BLaER1 (cell line): ENCODE results near the gene LRATD1.

Experiments
- H3K27ac ChIP-seq: shearing (Covaris generic); formaldehyde crosslinking; 2 replicates; pipeline ENCODE4 v1.8.1; 2022
- H3K27me3 ChIP-seq: shearing (Covaris generic); formaldehyde crosslinking; 2 replicates; pipeline ENCODE4 v1.8.1; 2022
- H3K36me3 ChIP-seq: shearing (Covaris generic); formaldehyde crosslinking; 2 replicates; pipeline ENCODE4 v1.8.1; 2022
- H3K4me1 ChIP-seq: shearing (Covaris generic); formaldehyde crosslinking; 2 replicates; pipeline ENCODE4 v1.8.1; 2022
- H3K4me2 ChIP-seq: shearing (Covaris generic); formaldehyde crosslinking; 2 replicates; pipeline ENCODE4 v1.8.1; 2022
- H3K4me3 ChIP-seq: shearing (Covaris generic); formaldehyde crosslinking; 2 replicates; pipeline ENCODE4 v1.8.1; 2022
- H3K9ac ChIP-seq: shearing (Covaris generic); formaldehyde crosslinking; 2 replicates; pipeline ENCODE4 v1.8.1; 2022
- H3K9me3 ChIP-seq: shearing (Covaris generic); formaldehyde crosslinking; 2 replicates; pipeline ENCODE4 v1.8.1; 2022
- H4K20me1 ChIP-seq: shearing (Covaris generic); formaldehyde crosslinking; 2 replicates; pipeline ENCODE4 v1.8.1; 2022
- Cebpa-rat ChIP-seq: shearing (Covaris generic); IDR thresholded peaks from 2 replicates; pipeline ENCODE4 v1.8.1; 2022

The LRATD1 gene

DNA sequence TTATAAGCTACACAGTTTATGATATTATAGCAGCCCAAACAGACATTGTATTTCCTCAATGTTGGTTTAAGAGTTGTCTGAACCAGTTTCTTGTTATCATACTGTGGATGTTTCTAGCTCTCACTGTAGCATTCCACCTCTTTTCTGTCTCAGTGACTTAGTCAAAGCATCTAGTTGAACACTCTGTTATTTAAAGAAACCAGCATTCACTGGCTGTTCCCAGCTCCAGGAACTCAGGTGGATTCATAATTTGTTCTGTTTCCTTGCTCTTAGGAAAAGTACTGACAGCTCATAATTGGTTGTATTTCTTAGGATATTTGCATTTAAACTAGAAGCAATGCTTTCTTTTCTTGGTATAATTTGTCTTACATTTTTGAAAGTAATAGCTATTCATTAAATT is 17.5 kb downstream of the LRATD1 start:
- Histone ChIP-seq H4K20me1 (no peaks in the 10 kb centered on the region), H3K4me2 (no peak overlapping the region), H3K27me3 (no peaks in the 10 kb centered on the region), H3K9ac (no peak overlapping the region), H3K4me3 (no peak overlapping the region), H3K36me3 (no peaks in the 10 kb centered on the region), H3K4me1 (peaks cover 9% of the 10 kb centered on the region), H3K9me3 (no peaks in the 10 kb centered on the region), H3K27ac (no peak overlapping the region)
- no peak for TF ChIP-seq Cebpa-rat

DNA sequence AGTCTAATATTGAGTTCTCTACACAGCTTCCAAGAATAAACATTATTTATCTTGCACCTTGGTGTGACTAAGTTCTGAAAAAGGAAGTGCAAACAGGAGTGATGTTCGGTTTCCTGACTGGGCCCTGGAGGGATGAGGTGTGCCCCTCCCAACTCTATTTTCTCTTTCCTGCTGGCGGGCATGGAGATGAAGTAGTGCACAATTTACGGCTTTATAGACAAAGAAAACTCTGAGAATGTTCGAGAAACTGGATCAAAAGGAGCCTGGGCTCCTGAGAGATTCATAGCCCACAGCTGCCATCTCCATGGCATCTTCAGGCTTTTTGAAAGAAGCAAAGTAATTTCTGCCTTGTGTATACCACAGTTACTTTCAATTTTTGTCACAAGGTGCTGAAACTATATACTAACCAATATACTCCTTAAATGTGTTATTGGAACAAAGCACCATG is 22.3 kb downstream of the LRATD1 start:
- Histone ChIP-seq H3K36me3 (no peaks in the 10 kb centered on the region), H3K4me3 (no peak overlapping the region), H3K4me1 (peaks cover 9% of the 10 kb centered on the region), H3K9me3 (no peaks in the 10 kb centered on the region), H3K9ac (no peak overlapping the region), H3K27ac (no peak overlapping the region), H3K27me3 (no peaks in the 10 kb centered on the region), H3K4me2 (peak overlapping the region; percentile 25; the same call in 1 of the 2 replicates), H4K20me1 (no peaks in the 10 kb centered on the region)
- TF ChIP-seq Cebpa-rat = no peak

DNA sequence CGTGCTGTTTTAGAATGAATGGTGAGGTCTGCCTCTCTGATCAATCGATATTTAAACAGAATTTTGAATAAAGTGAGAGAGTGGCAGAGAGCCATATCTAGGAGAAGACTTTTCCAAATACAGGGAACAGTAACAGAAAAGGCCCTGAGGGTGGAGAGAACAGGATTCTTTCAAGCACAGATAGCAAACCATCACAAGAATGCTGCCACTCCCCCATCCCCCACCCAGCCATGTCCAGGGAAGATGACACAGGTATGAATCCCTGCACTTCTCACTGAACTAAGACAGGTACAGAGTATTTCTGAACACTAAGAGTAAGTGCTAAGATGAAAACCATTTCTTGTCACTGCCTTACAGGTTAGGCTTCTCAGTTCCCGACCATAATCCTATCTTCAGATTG is 23.6 kb downstream of the LRATD1 start:
- H3K4me2 ChIP-seq = no peak overlapping the region
- H3K9ac ChIP-seq = no peak overlapping the region
- H3K9me3 ChIP-seq = no peaks in the 10 kb centered on the region
- peaks cover 9% of the 10 kb centered on the region for H3K4me1 ChIP-seq
- H3K4me3 ChIP-seq = no peak overlapping the region
- no peak overlapping the region for H3K27ac ChIP-seq
- no peaks in the 10 kb centered on the region for H3K27me3 ChIP-seq
- no peak for TF ChIP-seq Cebpa-rat
- H3K36me3 ChIP-seq = no peaks in the 10 kb centered on the region
- H4K20me1 ChIP-seq = no peaks in the 10 kb centered on the region

DNA sequence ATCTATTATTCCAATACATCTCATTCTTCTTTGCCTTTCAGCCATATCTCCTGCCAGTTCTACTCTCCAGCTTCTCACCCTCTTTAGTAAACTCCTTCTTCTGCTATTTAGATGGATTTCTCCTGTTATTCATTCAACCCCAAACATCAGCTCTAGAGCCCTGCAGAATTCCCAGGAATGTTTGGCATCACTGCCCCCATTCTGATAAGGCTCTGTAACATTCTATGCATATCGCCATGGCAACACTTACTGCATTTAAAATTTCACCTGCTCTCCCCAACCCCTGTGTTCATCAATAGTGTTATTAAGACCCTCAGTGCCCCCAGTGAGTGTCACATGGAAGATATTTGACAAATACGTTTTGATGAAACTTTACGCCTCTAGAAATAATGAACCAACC is 28.6 kb downstream of the LRATD1 start:
- Histone ChIP-seq H4K20me1 (no peaks in the 10 kb centered on the region), H3K9ac (no peak overlapping the region), H3K4me1 (no peaks in the 10 kb centered on the region), H3K9me3 (no peaks in the 10 kb centered on the region), H3K4me2 (no peak overlapping the region), H3K27me3 (no peaks in the 10 kb centered on the region), H3K4me3 (no peak overlapping the region), H3K27ac (no peak overlapping the region), H3K36me3 (no peaks in the 10 kb centered on the region)
- no peak for TF ChIP-seq Cebpa-rat

DNA sequence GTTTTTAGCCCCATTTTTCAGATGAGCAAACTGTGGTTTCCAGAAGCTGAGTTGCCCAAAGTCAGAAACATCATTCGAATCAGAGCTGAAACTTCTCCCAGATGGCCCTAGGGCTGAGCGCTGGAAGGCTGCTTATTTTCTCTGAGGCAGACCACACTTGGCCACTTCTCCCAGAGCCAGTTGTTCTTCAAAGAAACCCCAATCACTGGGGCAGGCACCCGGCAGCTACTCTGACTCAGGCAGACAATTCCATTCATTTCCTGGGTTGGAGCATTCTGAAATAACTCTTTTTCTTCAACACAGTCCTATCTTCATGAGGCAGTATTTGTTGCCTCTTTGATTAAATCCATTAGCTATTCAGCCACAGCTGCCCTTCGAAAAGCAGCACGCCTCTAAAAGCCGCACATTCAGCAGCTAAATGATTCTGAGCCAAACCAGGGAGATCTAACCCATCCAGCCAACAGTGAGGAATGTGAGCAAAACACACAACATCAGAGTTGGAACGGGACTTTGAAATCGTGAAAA is 40.9 kb downstream of the LRATD1 start:
- H3K9ac ChIP-seq = no peak overlapping the region
- TF ChIP-seq Cebpa-rat = no peak
- H3K4me3 ChIP-seq = no peak overlapping the region
- H4K20me1 ChIP-seq = no peaks in the 10 kb centered on the region
- H3K4me1 ChIP-seq = no peaks in the 10 kb centered on the region
- no peaks in the 10 kb centered on the region for H3K27me3 ChIP-seq
- H3K36me3 ChIP-seq = no peaks in the 10 kb centered on the region
- no peak overlapping the region for H3K27ac ChIP-seq
- H3K4me2 ChIP-seq = no peak overlapping the region
- H3K9me3 ChIP-seq = no peaks in the 10 kb centered on the region

DNA sequence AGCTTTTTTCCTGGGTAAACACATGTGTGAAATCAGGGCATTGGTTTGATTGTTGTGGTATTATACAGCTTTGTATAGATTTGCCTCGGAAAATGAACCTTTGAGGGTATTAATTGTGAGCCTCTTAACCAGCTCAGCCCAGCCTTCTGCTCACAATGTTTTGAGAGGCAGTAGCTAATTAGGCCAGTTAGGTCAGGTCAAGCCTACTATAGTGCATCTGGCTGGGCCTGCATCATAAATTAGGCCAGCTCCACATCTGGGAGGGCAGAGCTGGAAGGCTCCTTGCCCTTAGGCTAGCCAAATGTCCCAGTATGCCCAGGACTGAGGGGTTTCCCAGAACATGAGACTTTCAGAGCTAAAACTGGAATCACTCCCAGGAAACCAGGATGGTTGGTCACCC is 43.0 kb downstream of the LRATD1 start:
- H4K20me1 ChIP-seq = no peaks in the 10 kb centered on the region
- H3K4me1 ChIP-seq = no peaks in the 10 kb centered on the region

DNA sequence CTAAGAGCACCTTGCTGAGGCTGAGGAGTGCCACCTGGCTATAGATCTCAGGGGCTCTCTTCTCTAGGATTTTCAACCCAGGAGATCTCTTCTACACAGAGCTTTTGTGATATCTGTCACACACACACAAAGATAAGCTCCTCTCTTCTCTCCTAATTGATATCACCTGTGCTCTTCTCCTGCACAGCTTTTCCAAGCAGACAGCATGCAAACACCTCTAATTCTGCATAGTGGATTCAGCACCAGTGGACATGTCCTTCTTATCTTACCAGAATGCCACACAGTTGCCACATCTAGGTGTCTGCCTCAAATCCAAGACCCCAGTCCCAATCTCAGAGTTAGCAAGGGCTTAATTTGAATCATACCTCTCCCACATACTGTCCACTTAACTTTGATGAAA is 43.9 kb downstream of the LRATD1 start:
- H3K4me2 ChIP-seq = no peak overlapping the region
- H3K4me3 ChIP-seq = no peak overlapping the region
- H3K9ac ChIP-seq = no peak overlapping the region
- no peaks in the 10 kb centered on the region for H4K20me1 ChIP-seq
- no peak for TF ChIP-seq Cebpa-rat
- no peaks in the 10 kb centered on the region for H3K4me1 ChIP-seq
- H3K36me3 ChIP-seq = no peaks in the 10 kb centered on the region
- H3K27me3 ChIP-seq = no peaks in the 10 kb centered on the region
- H3K9me3 ChIP-seq = no peaks in the 10 kb centered on the region
- H3K27ac ChIP-seq = no peak overlapping the region

More for the DNA sequence above, 43.0 kb downstream of the LRATD1 start:
- TF ChIP-seq Cebpa-rat = no peak
- Histone ChIP-seq H3K9ac (no peak overlapping the region), H3K27ac (no peak overlapping the region), H3K4me2 (no peak overlapping the region), H3K27me3 (no peaks in the 10 kb centered on the region), H3K4me3 (no peak overlapping the region), H3K36me3 (no peaks in the 10 kb centered on the region), H3K9me3 (no peaks in the 10 kb centered on the region)

DNA sequence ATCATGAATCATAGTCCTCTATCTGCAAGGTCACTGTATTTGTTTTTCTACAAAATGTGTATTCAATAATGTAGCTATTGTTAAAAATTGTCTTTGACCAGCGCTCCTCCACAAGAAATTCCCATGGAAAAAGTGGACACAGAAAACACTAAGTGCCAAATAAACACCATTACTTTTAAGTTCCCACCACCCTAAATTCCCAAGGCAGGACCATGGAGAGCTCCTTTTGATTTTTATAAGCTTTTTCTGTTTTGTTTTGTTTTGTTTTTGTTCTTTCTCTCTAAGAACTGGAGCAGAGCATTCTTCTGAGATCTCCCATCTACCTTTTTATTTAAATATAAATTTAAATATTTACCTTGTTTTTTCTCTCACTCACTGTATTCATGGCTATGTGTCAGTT is 44.5 kb downstream of the LRATD1 start:
- no peak for TF ChIP-seq Cebpa-rat
- H3K36me3 ChIP-seq = no peaks in the 10 kb centered on the region
- H3K4me2 ChIP-seq = no peak overlapping the region
- no peaks in the 10 kb centered on the region for H3K27me3 ChIP-seq
- no peaks in the 10 kb centered on the region for H3K4me1 ChIP-seq
- H3K27ac ChIP-seq = no peak overlapping the region
- H3K4me3 ChIP-seq = no peak overlapping the region
- no peak overlapping the region for H3K9ac ChIP-seq
- no peaks in the 10 kb centered on the region for H4K20me1 ChIP-seq
- H3K9me3 ChIP-seq = no peaks in the 10 kb centered on the region

DNA sequence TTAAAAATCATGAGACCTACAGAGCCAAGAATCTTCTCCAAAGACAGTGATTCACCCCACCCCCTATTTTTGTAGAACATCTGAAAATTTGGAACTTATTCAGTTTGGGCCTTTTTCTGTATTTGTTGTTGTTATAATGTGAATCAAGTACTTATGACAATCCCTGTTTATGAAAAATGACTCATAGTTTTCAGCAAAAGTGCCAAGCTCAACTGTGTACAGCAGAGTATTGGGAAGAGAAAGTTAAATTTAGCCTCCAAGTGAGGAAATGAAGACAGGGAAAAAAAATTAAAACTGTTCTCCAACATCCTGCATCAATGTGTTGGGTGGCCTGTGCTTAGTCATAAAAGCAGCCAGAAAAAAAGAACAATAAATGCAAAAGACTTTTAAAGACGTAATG is 46.2 kb downstream of the LRATD1 start:
- Histone ChIP-seq H3K36me3 (no peaks in the 10 kb centered on the region), H3K27me3 (no peaks in the 10 kb centered on the region), H3K4me2 (no peak overlapping the region), H3K4me3 (no peak overlapping the region), H3K9me3 (no peaks in the 10 kb centered on the region), H4K20me1 (no peaks in the 10 kb centered on the region), H3K4me1 (no peaks in the 10 kb centered on the region), H3K9ac (no peak overlapping the region), H3K27ac (no peak overlapping the region)
- no peak for TF ChIP-seq Cebpa-rat

DNA sequence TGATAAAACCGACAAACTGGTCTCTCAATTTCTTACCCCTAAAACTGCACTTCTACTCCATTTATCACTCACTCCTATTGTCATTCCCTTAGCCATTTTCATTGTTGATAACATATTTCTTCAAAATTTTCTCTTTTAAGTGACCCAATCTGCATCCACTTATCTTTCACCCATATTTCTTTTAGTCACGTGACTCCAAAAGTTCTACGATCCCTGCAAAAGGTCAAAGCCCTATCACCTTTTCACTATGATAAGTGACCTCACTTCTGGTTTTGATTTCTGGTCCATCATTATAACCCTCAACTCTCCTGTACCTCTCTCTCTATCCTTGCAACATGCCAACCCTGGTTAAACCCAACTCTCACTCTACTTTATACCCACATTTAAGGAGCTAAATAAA is 49.1 kb downstream of the LRATD1 start:
- H3K9me3 ChIP-seq = no peaks in the 10 kb centered on the region
- no peak overlapping the region for H3K9ac ChIP-seq
- no peaks in the 10 kb centered on the region for H3K27me3 ChIP-seq
- no peaks in the 10 kb centered on the region for H3K36me3 ChIP-seq
- H3K4me1 ChIP-seq = no peaks in the 10 kb centered on the region
- no peak overlapping the region for H3K4me3 ChIP-seq
- H3K27ac ChIP-seq = no peak overlapping the region
- H3K4me2 ChIP-seq = no peak overlapping the region
- no peaks in the 10 kb centered on the region for H4K20me1 ChIP-seq
- no peak for TF ChIP-seq Cebpa-rat
